WTC11 (cell line): ENCODE results near the gene LRRC7. TPM values are rescaled to one million over a fixed set of nuclear protein-coding genes. Genes with fewer than 3 reads are reported as not detected.

ENCODE experiments used
- ATAC-seq: fragments of 200-7000 bp; cut with Tn5 transposase; 2 replicates; pipeline ENCODE4 v1.10.0; 2021; ENCODE audit warnings: mild to moderate bottlenecking, moderate library complexity
- CTCF ChIA-PET: fragments of 300-600 bp; sonication (Branson Sonifier 250); formaldehyde crosslinking; loops from one replicate; lab custom pipeline; 2021; ENCODE audit warnings: antibody characterized with exemption; lab: Charles Lee
- POLR2A ChIA-PET: fragments of 350-600 bp; sonication (Branson Sonifier 250); formaldehyde crosslinking; loops from one replicate; lab custom pipeline; 2021; ENCODE audit warnings: antibody characterized with exemption; lab: Charles Lee
- DNase-seq: peaks from one replicate; pipeline ENCODE4 v3.0.0; 2021; ENCODE audit warnings: low spot score
- H3K27ac Mint-ChIP-seq: 2 replicates; pipeline ENCODE4 v1.8.0; 2021; ENCODE audit warnings: mixed read lengths
- H3K27me3 Mint-ChIP-seq: 2 replicates; pipeline ENCODE4 v1.8.0; 2021; ENCODE audit warnings: low read depth, mild to moderate bottlenecking, moderate library complexity, mixed read lengths
- H3K36me3 Mint-ChIP-seq: 2 replicates; pipeline ENCODE4 v1.8.0; 2021; ENCODE audit warnings: mixed read lengths
- H3K4me1 Mint-ChIP-seq: 2 replicates; pipeline ENCODE4 v1.8.0; 2022; ENCODE audit warnings: mixed read lengths
- H3K4me3 Mint-ChIP-seq: 2 replicates; pipeline ENCODE4 v1.8.0; 2021; ENCODE audit warnings: mild to moderate bottlenecking, moderate library complexity, mixed read lengths
- H3K9me3 Mint-ChIP-seq: 2 replicates; pipeline ENCODE4 v1.8.0; 2021; ENCODE audit warnings: mixed read lengths
- ATF1 ChIP-seq: sonication (generic); formaldehyde crosslinking; IDR thresholded peaks from 2 replicates; pipeline ENCODE4 v1.8.1; 2023; ENCODE audit warnings: mild to moderate bottlenecking, moderate library complexity, missing genetic modification reagents
- EMX1 ChIP-seq: fragments of 250-450 bp; sonication (Bioruptor Pico); IDR thresholded peaks from 2 replicates; pipeline ENCODE4 v1.8.0; 2021; ENCODE audit warnings: mild to moderate bottlenecking
- ESRRA ChIP-seq: sonication (generic); formaldehyde crosslinking; IDR thresholded peaks from 2 replicates; pipeline ENCODE4 v1.8.1; 2022; ENCODE audit warnings: mild to moderate bottlenecking, missing genetic modification reagents, borderline replicate concordance
- GRHL2 ChIP-seq: fragments of 250-450 bp; sonication (Bioruptor Pico); IDR thresholded peaks from 2 replicates; pipeline ENCODE4 v1.8.0; 2022; ENCODE audit warnings: mild to moderate bottlenecking, moderate library complexity; ENCODE audit not compliant: insufficient replicate concordance, severe bottlenecking
- MYBL2 ChIP-seq: sonication (generic); formaldehyde crosslinking; IDR thresholded peaks from 2 replicates; pipeline ENCODE4 v1.8.1; 2023; ENCODE audit warnings: mild to moderate bottlenecking, moderate library complexity, missing genetic modification reagents
- PRRX2 ChIP-seq: fragments of 250-450 bp; sonication (Bioruptor Pico); IDR thresholded peaks from 2 replicates; pipeline ENCODE4 v1.8.0; 2021; ENCODE audit warnings: mild to moderate bottlenecking
- SMAD3 ChIP-seq: sonication (generic); formaldehyde crosslinking; IDR thresholded peaks from 2 replicates; pipeline ENCODE4 v1.8.0; 2022; ENCODE audit warnings: missing genetic modification reagents, mild to moderate bottlenecking, borderline replicate concordance
- ZBTB21 ChIP-seq: sonication (generic); formaldehyde crosslinking; IDR thresholded peaks from 2 replicates; pipeline ENCODE4 v1.8.1; 2023; ENCODE audit warnings: mild to moderate bottlenecking, missing genetic modification reagents, borderline replicate concordance
- ZNF219 ChIP-seq: sonication (generic); formaldehyde crosslinking; IDR thresholded peaks from 2 replicates; pipeline ENCODE4 v1.8.0; 2023; ENCODE audit warnings: missing genetic modification reagents, mild to moderate bottlenecking, borderline replicate concordance
- ZNF232 ChIP-seq: sonication (generic); formaldehyde crosslinking; IDR thresholded peaks from 2 replicates; pipeline ENCODE4 v1.8.0; 2022; ENCODE audit warnings: mild to moderate bottlenecking, missing genetic modification reagents
- ZNF671 ChIP-seq: fragments of 250-450 bp; sonication (Bioruptor Pico); IDR thresholded peaks from 2 replicates; pipeline ENCODE4 v1.8.0; 2021; ENCODE audit warnings: mild to moderate bottlenecking
- total RNA-seq: library from RNA; stranded (reverse); gene quantifications from 3 replicates; pipeline ENCODE4 v1.2.3, GENCODE V29; 2021
- TF ChIP-seq, protein P1 (sequence below): sonication (generic); formaldehyde crosslinking; IDR thresholded peaks from 2 replicates; pipeline ENCODE4 v1.8.1; 2023; ENCODE audit warnings: mild to moderate bottlenecking, moderate library complexity, missing genetic modification reagents
- TF ChIP-seq, protein P2 (sequence below): sonication (generic); formaldehyde crosslinking; IDR thresholded peaks from 2 replicates; pipeline ENCODE4 v1.8.0; 2023; ENCODE audit warnings: missing genetic modification reagents
- TF ChIP-seq, protein P3 (sequence below): sonication (generic); formaldehyde crosslinking; IDR thresholded peaks from 2 replicates; pipeline ENCODE4 v1.8.1; 2023; ENCODE audit warnings: mild to moderate bottlenecking, missing genetic modification reagents, borderline replicate concordance
- TF ChIP-seq, protein P4 (sequence below): sonication (generic); formaldehyde crosslinking; IDR thresholded peaks from 2 replicates; pipeline ENCODE4 v1.8.0; 2022; ENCODE audit warnings: mild to moderate bottlenecking, missing genetic modification reagents
- TF ChIP-seq, protein P5 (sequence below): sonication (generic); formaldehyde crosslinking; IDR thresholded peaks from 2 replicates; pipeline ENCODE4 v1.8.1; 2022; ENCODE audit warnings: low read depth, missing genetic modification reagents, borderline replicate concordance

Gene LRRC7
- total RNA-seq, 1 experiment from 2014 or later = not detected

DNA sequence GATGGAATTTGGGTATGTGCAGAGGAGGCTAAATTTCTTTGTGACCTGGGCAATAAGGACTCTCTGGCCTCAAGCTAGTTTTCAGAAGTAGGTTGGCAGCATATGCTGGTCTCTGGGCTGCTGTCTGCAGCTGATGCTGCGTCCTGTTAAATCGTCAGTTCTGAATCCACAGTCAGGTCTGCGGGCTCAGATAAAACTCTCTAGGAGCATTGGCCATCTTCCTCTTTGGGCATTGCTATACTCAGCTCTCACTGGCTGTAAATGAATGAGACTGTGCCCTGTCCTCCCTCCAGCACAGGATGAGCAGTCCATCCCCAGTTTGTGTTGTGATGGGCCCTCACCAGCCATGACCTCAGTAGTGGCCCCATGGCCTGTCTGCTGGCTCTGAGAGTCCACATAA is 365.0 kb downstream of the LRRC7 start (continued):
- TF ChIP-seq, protein P1, sequence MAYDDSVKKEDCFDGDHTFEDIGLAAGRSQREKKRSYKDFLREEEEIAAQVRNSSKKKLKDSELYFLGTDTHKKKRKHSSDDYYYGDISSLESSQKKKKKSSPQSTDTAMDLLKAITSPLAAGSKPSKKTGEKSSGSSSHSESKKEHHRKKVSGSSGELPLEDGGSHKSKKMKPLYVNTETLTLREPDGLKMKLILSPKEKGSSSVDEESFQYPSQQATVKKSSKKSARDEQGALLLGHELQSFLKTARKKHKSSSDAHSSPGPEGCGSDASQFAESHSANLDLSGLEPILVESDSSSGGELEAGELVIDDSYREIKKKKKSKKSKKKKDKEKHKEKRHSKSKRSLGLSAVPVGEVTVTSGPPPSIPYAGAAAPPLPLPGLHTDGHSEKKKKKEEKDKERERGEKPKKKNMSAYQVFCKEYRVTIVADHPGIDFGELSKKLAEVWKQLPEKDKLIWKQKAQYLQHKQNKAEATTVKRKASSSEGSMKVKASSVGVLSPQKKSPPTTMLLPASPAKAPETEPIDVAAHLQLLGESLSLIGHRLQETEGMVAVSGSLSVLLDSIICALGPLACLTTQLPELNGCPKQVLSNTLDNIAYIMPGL (CRISPR knock-in tag) = no peak
- TF ChIP-seq, protein P2, sequence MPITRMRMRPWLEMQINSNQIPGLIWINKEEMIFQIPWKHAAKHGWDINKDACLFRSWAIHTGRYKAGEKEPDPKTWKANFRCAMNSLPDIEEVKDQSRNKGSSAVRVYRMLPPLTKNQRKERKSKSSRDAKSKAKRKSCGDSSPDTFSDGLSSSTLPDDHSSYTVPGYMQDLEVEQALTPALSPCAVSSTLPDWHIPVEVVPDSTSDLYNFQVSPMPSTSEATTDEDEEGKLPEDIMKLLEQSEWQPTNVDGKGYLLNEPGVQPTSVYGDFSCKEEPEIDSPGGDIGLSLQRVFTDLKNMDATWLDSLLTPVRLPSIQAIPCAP (CRISPR knock-in tag) = no peak
- TF ChIP-seq, protein P3, sequence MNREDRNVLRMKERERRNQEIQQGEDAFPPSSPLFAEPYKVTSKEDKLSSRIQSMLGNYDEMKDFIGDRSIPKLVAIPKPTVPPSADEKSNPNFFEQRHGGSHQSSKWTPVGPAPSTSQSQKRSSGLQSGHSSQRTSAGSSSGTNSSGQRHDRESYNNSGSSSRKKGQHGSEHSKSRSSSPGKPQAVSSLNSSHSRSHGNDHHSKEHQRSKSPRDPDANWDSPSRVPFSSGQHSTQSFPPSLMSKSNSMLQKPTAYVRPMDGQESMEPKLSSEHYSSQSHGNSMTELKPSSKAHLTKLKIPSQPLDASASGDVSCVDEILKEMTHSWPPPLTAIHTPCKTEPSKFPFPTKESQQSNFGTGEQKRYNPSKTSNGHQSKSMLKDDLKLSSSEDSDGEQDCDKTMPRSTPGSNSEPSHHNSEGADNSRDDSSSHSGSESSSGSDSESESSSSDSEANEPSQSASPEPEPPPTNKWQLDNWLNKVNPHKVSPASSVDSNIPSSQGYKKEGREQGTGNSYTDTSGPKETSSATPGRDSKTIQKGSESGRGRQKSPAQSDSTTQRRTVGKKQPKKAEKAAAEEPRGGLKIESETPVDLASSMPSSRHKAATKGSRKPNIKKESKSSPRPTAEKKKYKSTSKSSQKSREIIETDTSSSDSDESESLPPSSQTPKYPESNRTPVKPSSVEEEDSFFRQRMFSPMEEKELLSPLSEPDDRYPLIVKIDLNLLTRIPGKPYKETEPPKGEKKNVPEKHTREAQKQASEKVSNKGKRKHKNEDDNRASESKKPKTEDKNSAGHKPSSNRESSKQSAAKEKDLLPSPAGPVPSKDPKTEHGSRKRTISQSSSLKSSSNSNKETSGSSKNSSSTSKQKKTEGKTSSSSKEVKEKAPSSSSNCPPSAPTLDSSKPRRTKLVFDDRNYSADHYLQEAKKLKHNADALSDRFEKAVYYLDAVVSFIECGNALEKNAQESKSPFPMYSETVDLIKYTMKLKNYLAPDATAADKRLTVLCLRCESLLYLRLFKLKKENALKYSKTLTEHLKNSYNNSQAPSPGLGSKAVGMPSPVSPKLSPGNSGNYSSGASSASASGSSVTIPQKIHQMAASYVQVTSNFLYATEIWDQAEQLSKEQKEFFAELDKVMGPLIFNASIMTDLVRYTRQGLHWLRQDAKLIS (CRISPR knock-in tag) = no peak
- TF ChIP-seq, protein P4, sequence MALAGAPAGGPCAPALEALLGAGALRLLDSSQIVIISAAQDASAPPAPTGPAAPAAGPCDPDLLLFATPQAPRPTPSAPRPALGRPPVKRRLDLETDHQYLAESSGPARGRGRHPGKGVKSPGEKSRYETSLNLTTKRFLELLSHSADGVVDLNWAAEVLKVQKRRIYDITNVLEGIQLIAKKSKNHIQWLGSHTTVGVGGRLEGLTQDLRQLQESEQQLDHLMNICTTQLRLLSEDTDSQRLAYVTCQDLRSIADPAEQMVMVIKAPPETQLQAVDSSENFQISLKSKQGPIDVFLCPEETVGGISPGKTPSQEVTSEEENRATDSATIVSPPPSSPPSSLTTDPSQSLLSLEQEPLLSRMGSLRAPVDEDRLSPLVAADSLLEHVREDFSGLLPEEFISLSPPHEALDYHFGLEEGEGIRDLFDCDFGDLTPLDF (CRISPR knock-in tag) = no peak
- no peak for TF ChIP-seq ZNF219
- TF ChIP-seq ZBTB21 (CRISPR knock-in tag) = no peak

DNA sequence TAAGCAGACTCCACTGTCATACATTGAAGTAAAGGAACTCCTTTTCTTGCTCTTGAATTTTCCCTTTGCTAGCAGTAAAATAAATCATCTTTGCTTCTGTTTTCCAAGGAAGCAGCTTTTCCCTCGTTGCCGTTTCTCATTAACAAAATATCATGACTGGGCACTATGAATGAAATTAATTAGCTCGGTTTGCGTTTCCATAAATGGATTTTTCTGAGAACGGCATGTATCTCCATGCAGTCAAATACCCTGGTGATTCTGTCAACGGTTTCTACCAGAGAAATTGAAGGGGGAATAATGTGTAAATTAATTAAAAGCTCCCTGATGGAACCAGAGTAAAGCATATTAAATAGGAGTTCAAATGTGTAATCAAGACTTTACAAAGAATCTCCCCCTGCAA is 372.5 kb downstream of the LRRC7 start:
- Mint-ChIP-seq H3K27me3 (no peaks in the 10 kb centered on the region), H3K27ac (no peak overlapping the region), H3K9me3 (peaks cover 19% of the 10 kb centered on the region), H3K36me3 (no peaks in the 10 kb centered on the region), H3K4me3 (no peak overlapping the region), H3K4me1 (no peaks in the 10 kb centered on the region; the same call in 1 of the 2 replicates)
- POLR2A ChIA-PET = no interaction called here
- CTCF ChIA-PET = no interaction called here
- ATAC-seq = no peak
- DNase-seq = no peak
- TF ChIP-seq GRHL2 (CRISPR knock-in tag) (no peak), ZNF232 (CRISPR knock-in tag) (no peak), PRRX2 (CRISPR knock-in tag) (no peak), ATF1 (CRISPR knock-in tag) (no peak), ZNF671 (CRISPR knock-in tag) (no peak), MYBL2 (CRISPR knock-in tag) (no peak), SMAD3 (no peak), ESRRA (CRISPR knock-in tag) (no peak)
- TF ChIP-seq, protein P5, sequence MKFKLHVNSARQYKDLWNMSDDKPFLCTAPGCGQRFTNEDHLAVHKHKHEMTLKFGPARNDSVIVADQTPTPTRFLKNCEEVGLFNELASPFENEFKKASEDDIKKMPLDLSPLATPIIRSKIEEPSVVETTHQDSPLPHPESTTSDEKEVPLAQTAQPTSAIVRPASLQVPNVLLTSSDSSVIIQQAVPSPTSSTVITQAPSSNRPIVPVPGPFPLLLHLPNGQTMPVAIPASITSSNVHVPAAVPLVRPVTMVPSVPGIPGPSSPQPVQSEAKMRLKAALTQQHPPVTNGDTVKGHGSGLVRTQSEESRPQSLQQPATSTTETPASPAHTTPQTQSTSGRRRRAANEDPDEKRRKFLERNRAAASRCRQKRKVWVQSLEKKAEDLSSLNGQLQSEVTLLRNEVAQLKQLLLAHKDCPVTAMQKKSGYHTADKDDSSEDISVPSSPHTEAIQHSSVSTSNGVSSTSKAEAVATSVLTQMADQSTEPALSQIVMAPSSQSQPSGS = no peak

DNA sequence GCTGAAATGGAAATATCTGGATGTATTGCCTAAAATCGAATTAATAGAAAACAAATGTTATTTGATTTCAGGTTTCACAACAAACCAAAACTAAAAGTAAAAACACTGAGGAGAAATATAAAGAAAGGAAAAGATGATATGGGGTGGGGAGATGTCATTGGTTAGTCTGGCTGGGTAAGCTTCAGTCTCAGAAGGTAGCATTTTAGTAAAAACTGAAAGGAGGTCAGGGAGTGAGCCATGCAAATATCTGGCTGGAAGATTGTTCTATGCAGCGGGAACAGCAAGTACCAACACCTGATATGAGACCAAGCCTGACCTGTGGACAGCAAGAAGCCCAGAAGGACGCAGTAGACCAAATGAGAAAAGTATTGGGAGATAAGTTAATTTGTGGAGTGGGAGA is 373.1 kb downstream of the LRRC7 start:
- POLR2A ChIA-PET = no interaction called here
- no peak for TF ChIP-seq EMX1 (CRISPR knock-in tag)
- no peak for TF ChIP-seq ESRRA (CRISPR knock-in tag)
- TF ChIP-seq, all 79 proteins: peak for 0
- H3K27me3 Mint-ChIP-seq = no peaks in the 10 kb centered on the region
- H3K36me3 Mint-ChIP-seq = no peaks in the 10 kb centered on the region
- peaks cover 24% of the 10 kb centered on the region for H3K9me3 Mint-ChIP-seq
- CTCF ChIA-PET = no interaction called here
- H3K4me3 Mint-ChIP-seq = no peak overlapping the region
- no peak overlapping the region for H3K27ac Mint-ChIP-seq
- no peaks in the 10 kb centered on the region; the same call in 1 of the 2 replicates for H3K4me1 Mint-ChIP-seq
- DNase-seq (no peak), ATAC-seq (no peak)
